NCI-H2081 (cell line): ENCODE data around the gene TBCK.
"Not testable (repeated sequence)": the region's sequence is repeated elsewhere in the genome, so short reads cannot be mapped to it uniquely, and the experiment has no call there.

Source experiments
- DNase-seq, 2 experiments: peaks; one replicate each; lab custom pipeline; 2025; lab: John Stamatoyannopoulos, UW

The TBCK gene

GRCh38 chr4:106321168-106321567, 5.2 kb upstream of the TBCK start:
- not testable (repeated sequence) for DNase-seq

- DNase-seq: no peak
These were observed 4.2 kb upstream of the TBCK start for GRCh38 chr4:106320235-106320634.

GRCh38 chr4:106318511-106318910, 2.5 kb upstream of the TBCK start:
- DNase-seq: no peak

GRCh38 chr4:106317815-106318214, 1.8 kb upstream of the TBCK start:
- no peak for DNase-seq

GRCh38 chr4:106316773-106317409, 882 bp upstream of the TBCK start:
- DNase-seq: no peak

- DNase-seq: peak in 1 of 2 experiments; percentile 46
These were observed 487 bp downstream of the TBCK start for GRCh38 chr4:106315476-106315967.

- DNase-seq: no peak
These were observed 1.0 kb downstream of the TBCK start for GRCh38 chr4:106314960-106315359.

- no peak for DNase-seq
These were observed 2.9 kb downstream of the TBCK start for GRCh38 chr4:106312997-106313522.

GRCh38 chr4:106312377-106312776, 3.6 kb downstream of the TBCK start:
- DNase-seq: no peak

GRCh38 chr4:106306561-106306960, 9.4 kb downstream of the TBCK start:
- no peak for DNase-seq

GRCh38 chr4:106305435-106306055, 10.5 kb downstream of the TBCK start:
- no peak for DNase-seq

- DNase-seq: no peak
These were observed 11.4 kb downstream of the TBCK start for GRCh38 chr4:106304632-106305031.

GRCh38 chr4:106303548-106304281, 12.3 kb downstream of the TBCK start:
- DNase-seq: no peak

GRCh38 chr4:106302062-106302438, 14.0 kb downstream of the TBCK start:
- no peak for DNase-seq

- no peak for DNase-seq
These were observed 14.5 kb downstream of the TBCK start for GRCh38 chr4:106301393-106302061.

- no peak for DNase-seq
These were observed 16.0 kb downstream of the TBCK start for GRCh38 chr4:106299977-106300376.

GRCh38 chr4:106297245-106298035, 18.6 kb downstream of the TBCK start:
- no peak for DNase-seq

- DNase-seq: no peak
These were observed 21.9 kb downstream of the TBCK start for GRCh38 chr4:106294062-106294461.

GRCh38 chr4:106291678-106292077, 24.3 kb downstream of the TBCK start:
- DNase-seq: no peak

GRCh38 chr4:106289737-106290136, 26.3 kb downstream of the TBCK start:
- DNase-seq: no peak

GRCh38 chr4:106287353-106287969, 28.5 kb downstream of the TBCK start:
- no peak for DNase-seq
